HEK293T (cell line): ENCODE data around the gene EPRS1.

ENCODE experiments used
- BHLHE40 ChIP-seq: fragments of 450-650 bp; IDR thresholded peaks from 2 replicates; pipeline ENCODE4 v1.6.1; 2016; ENCODE audit warnings: mild to moderate bottlenecking, moderate library complexity, borderline replicate concordance
- FOXA1 ChIP-seq: fragments of 450-650 bp; IDR thresholded peaks from 2 replicates; pipeline ENCODE4 v1.6.1; 2016; ENCODE audit warnings: mild to moderate bottlenecking
- FOXK2 ChIP-seq: fragments of 450-650 bp; IDR thresholded peaks from 2 replicates; pipeline ENCODE4 v1.6.1; 2016; ENCODE audit warnings: mild to moderate bottlenecking
- FOXM1 ChIP-seq: fragments of 450-650 bp; IDR thresholded peaks from 2 replicates; pipeline ENCODE4 v1.6.1; 2017; ENCODE audit warnings: mild to moderate bottlenecking, borderline replicate concordance
- HDGF ChIP-seq: fragments of 450-650 bp; IDR thresholded peaks from 2 replicates; pipeline ENCODE4 v1.6.1; 2017; ENCODE audit warnings: antibody characterized with exemption, borderline replicate concordance
- L3MBTL2 ChIP-seq: fragments of 450-650 bp; conservative IDR thresholded peaks from 2 replicates; pipeline ENCODE4 v1.6.1; 2016; ENCODE audit warnings: mild to moderate bottlenecking
- SP1 ChIP-seq: fragments of 450-650 bp; IDR thresholded peaks from 2 replicates; pipeline ENCODE4 v1.6.1; 2017
- SUZ12 ChIP-seq: fragments of 450-650 bp; IDR thresholded peaks from 2 replicates; pipeline ENCODE4 v1.6.1; 2016; ENCODE audit warnings: mild to moderate bottlenecking
- TARDBP ChIP-seq: fragments of 450-650 bp; IDR thresholded peaks from 2 replicates; pipeline ENCODE4 v1.6.1; 2016
- ZNF384 ChIP-seq: fragments of 450-650 bp; IDR thresholded peaks from 2 replicates; pipeline ENCODE4 v1.6.1; 2016
- TF ChIP-seq, protein P1 (sequence below): fragments of 450-650 bp; IDR thresholded peaks from 2 replicates; pipeline ENCODE4 v1.6.1; 2016

DNA sequence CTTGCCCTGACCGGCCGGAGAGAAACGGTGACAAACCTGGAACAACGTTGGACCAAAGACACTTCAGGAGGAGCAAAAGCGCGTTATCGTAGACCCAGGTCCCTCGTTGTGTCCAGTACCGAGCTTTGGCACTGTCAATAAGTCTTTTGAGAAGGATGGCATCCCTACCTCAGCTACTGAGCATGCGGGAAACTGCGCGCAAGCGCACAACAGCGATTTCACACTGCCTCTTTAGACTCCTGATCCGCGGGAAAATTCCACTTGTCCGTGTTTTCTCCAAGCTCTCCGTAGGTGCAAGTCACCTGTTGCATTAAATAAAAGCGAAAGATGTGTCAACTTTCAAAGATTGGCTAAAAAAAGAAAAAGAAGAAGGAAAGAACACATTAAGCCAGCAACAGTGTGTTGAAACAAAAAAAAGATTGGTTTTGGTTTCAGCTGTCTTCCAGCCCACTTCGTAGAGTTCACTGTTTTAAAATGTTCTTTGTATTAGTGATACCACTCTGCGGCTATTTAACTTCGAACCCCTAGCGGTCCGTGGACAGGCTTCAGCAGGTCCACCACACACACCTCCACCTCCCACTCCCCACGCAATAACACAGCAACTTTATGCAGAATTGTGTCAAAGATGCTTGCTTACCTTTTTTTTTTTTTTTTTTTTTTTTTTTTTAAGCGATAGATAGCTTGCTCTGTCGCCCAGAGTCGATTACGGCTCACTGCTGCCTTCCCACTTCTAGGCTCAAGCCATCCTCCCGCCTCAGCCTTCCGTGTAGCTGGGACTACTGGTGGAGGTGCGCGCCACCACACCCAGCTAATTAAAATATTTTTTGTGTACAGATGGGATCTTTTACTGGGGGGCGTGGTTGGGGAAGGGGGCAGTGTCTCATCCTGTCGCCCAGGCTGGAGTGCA lies 43.6 kb upstream of the EPRS1 start, which contains the start of gene BPNT1:
- TF ChIP-seq ZNF384 (peak; percentile 86), FOXM1 (0 out of 2 replicates have a peak, but pooled peaks have one; percentile 60), FOXK2 (peak; percentile 53; the same call in 1 of the 2 replicates), SP1 (no peak), BHLHE40 (no peak), L3MBTL2 (peak; percentile 70), HDGF (no peak), TARDBP (no peak), SUZ12 (no peak), FOXA1 (no peak)
- TF ChIP-seq, protein P1, sequence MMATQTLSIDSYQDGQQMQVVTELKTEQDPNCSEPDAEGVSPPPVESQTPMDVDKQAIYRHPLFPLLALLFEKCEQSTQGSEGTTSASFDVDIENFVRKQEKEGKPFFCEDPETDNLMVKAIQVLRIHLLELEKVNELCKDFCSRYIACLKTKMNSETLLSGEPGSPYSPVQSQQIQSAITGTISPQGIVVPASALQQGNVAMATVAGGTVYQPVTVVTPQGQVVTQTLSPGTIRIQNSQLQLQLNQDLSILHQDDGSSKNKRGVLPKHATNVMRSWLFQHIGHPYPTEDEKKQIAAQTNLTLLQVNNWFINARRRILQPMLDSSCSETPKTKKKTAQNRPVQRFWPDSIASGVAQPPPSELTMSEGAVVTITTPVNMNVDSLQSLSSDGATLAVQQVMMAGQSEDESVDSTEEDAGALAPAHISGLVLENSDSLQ = peak; percentile 65
